Measurements from ENCODE around the gene FPR3. TPM values are rescaled to one million over a fixed set of nuclear protein-coding genes. Genes with fewer than 3 reads are reported as not detected.

Gene FPR3
- total RNA-seq, 1 donor from 2014 or later: not detected

DNA sequence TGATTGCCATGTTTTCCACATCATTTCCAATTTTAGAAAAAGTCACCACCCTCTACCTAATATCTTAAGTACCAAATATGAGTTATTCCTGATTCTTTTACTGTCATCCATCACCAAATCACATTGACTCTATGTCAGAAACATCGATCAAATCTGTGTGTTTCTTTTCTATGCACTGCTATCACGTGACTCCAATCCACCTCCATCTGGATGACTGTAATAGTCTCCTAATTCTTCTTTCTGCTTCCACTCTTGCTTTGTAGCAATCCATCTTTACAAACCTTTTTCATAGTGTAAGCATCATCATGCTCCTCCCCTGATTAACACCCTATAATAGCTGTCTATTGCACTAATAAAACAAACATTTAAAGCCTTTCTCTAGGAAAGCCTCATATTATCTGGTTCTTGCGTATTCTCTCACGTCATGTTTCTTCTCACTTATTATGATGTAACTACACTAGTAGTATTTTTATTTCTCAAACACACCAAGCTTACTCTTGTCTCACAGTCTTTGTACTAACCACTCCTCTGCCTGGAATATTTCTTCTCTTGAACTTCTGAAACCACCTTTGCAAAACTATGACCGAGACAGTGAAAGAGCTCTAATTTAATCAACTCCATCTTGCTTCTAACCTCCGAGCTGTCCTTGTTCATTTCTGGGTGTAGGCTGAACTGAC is 10.7 kb upstream of the FPR3 start:
- no peak overlapping the region for H3K4me2 ChIP-seq (ENCODE audit: low read length)
- no peak overlapping the region for H3K4me3 Mint-ChIP-seq (ENCODE audit: unreplicated experiment)
- TF ChIP-seq EZH2 (IDR thresholded peaks at IDR 0.05; ENCODE audit: insufficient read depth, low read length) (no peak), CTCF (IDR thresholded peaks at IDR 0.05; ENCODE audit: insufficient read depth, low read depth, low read length) (no peak)
- H3K27me3 ChIP-seq (ENCODE audit: insufficient read depth, low read length): no peaks in the 10 kb centered on the region
- H3K27me3 Mint-ChIP-seq (ENCODE audit: low read depth, unreplicated experiment): peaks cover 25% of the 10 kb centered on the region
- peaks cover 6% of the 10 kb centered on the region for H3K9me3 Mint-ChIP-seq (ENCODE audit: unreplicated experiment)
- no peaks in the 10 kb centered on the region for H4K20me1 ChIP-seq (ENCODE audit: insufficient read depth, low read length)
- peak; percentile 34 for FAIRE-seq
- H3K27ac ChIP-seq (ENCODE audit: low read depth, low read length): no peak overlapping the region
- no peaks in the 10 kb centered on the region for H3K9me3 ChIP-seq (ENCODE audit: insufficient read depth, low read depth, low read length)
- no peak overlapping the region for H3K4me3 ChIP-seq (ENCODE audit: insufficient read depth, low read depth, low read length)
- no peaks in the 10 kb centered on the region for H3K79me2 ChIP-seq (ENCODE audit: insufficient read depth, low read length)
- no peak overlapping the region for H2AFZ ChIP-seq (ENCODE audit: low read depth, low read length)
- H3K36me3 Mint-ChIP-seq (ENCODE audit: low read depth, unreplicated experiment): no peaks in the 10 kb centered on the region
- H3K27ac Mint-ChIP-seq (ENCODE audit: unreplicated experiment): no peak overlapping the region
- no peak for DNase-seq (ENCODE audit: low read depth)
- H3K9ac ChIP-seq (ENCODE audit: low read length): no peak overlapping the region
- no peaks in the 10 kb centered on the region for H3K4me1 Mint-ChIP-seq (ENCODE audit: low read depth, unreplicated experiment)
- no peaks in the 10 kb centered on the region for H3K4me1 ChIP-seq (ENCODE audit: insufficient read depth, low read length)
- no peaks in the 10 kb centered on the region for H3K36me3 ChIP-seq (ENCODE audit: insufficient read depth, low read length)

DNA sequence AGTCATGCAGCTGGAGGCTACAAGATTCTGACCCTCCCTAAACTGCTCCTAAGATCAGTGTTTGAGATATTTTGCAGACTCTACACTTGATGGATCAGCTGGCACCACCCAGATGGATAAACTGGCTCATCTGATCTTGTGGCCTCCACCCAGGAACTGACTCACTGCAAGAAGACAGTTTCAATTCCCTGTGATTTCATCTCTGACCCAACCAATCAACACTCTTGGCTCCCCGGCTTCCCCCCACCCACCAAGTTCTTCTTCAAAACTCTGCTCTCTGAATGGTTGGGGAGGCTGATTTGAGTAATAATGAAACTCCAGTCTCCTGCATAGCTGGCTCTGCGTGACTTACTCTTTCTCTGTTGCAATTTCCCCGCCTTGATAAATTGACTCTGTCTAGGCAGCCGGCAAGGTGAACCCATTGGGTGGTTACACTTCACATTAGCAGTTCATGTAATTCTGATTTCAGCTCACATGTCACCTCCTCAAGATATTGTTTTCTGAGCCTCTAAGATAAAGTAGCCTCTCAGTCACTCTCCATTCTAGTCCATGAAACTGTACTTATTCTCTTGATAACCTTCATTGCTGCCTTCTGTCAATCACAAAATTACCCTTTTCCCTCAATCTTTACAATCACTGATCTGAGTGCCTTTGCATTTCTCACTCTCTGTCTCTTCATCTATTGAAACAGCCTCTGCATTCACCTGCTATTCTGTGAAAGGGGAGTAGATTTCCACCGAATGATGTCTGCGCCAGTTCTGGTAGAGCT is 9.9 kb upstream of the FPR3 start:
- H3K9me3 Mint-ChIP-seq (ENCODE audit: unreplicated experiment): peaks cover 6% of the 10 kb centered on the region
- Histone ChIP-seq H3K27me3 (ENCODE audit: insufficient read depth, low read length) (no peaks in the 10 kb centered on the region), H3K79me2 (ENCODE audit: insufficient read depth, low read length) (no peaks in the 10 kb centered on the region), H3K4me2 (ENCODE audit: low read length) (no peak overlapping the region), H4K20me1 (ENCODE audit: insufficient read depth, low read length) (no peaks in the 10 kb centered on the region), H3K9ac (ENCODE audit: low read length) (no peak overlapping the region), H2AFZ (ENCODE audit: low read depth, low read length) (no peak overlapping the region), H3K4me3 (ENCODE audit: insufficient read depth, low read depth, low read length) (no peak overlapping the region), H3K9me3 (ENCODE audit: insufficient read depth, low read depth, low read length) (no peaks in the 10 kb centered on the region), H3K4me1 (ENCODE audit: insufficient read depth, low read length) (no peaks in the 10 kb centered on the region), H3K27ac (ENCODE audit: low read depth, low read length) (no peak overlapping the region), H3K36me3 (ENCODE audit: insufficient read depth, low read length) (no peaks in the 10 kb centered on the region)
- H3K36me3 Mint-ChIP-seq (ENCODE audit: low read depth, unreplicated experiment): no peaks in the 10 kb centered on the region
- H3K4me3 Mint-ChIP-seq (ENCODE audit: unreplicated experiment): no peak overlapping the region
- no peak overlapping the region for H3K27ac Mint-ChIP-seq (ENCODE audit: unreplicated experiment)
- FAIRE-seq (no peak), DNase-seq (ENCODE audit: low read depth) (peak; percentile 66)
- H3K4me1 Mint-ChIP-seq (ENCODE audit: low read depth, unreplicated experiment): no peaks in the 10 kb centered on the region
- H3K27me3 Mint-ChIP-seq (ENCODE audit: low read depth, unreplicated experiment): peaks cover 18% of the 10 kb centered on the region
- TF ChIP-seq EZH2 (IDR thresholded peaks at IDR 0.05; ENCODE audit: insufficient read depth, low read length): no peak
- TF ChIP-seq CTCF (IDR thresholded peaks at IDR 0.05; ENCODE audit: insufficient read depth, low read depth, low read length): no peak

Data from astrocyte (in vitro differentiated cells and primary cell).